NCI-H82 treated with DMSO at 0.1 percent for 48 hours (cell line): ENCODE data around the gene COX6B2.
"Not testable (repeated sequence)": the region's sequence is repeated elsewhere in the genome, so short reads cannot be mapped to it uniquely, and the experiment has no call there.

Experiments used
- DNase-seq: peaks from one replicate; lab custom pipeline; 2025; ENCODE audit not compliant: unreplicated experiment; lab: John Stamatoyannopoulos, UW

Gene COX6B2

GRCh38 chr19:55354698-55355212, at the start of gene COX6B2:
Gene COX6B2 (minus strand): TSS chr19:55354719. CDS start chr19:55354521, 198 bp downstream.
- no peak for DNase-seq

GRCh38 chr19:55402509-55402908, 48.0 kb upstream of the COX6B2 start:
- DNase-seq, result no peak

- DNase-seq, result not testable (repeated sequence)
Measured at GRCh38 chr19:55401390-55401789, 46.9 kb upstream of the COX6B2 start.

GRCh38 chr19:55400281-55401087, 46.0 kb upstream of the COX6B2 start:
- DNase-seq, result peak; percentile 81

GRCh38 chr19:55398200-55398925, 43.8 kb upstream of the COX6B2 start:
- no peak for DNase-seq

GRCh38 chr19:55392820-55393761, 38.6 kb upstream of the COX6B2 start:
- no peak for DNase-seq

GRCh38 chr19:55391702-55392615, 37.4 kb upstream of the COX6B2 start:
- DNase-seq, result no peak

- DNase-seq, result no peak
Measured at GRCh38 chr19:55391191-55391670, 36.7 kb upstream of the COX6B2 start.

GRCh38 chr19:55390461-55390880, 36.0 kb upstream of the COX6B2 start:
- no peak for DNase-seq

- DNase-seq, result no peak
Measured at GRCh38 chr19:55389386-55390317, 35.1 kb upstream of the COX6B2 start.

GRCh38 chr19:55387736-55388497, 33.4 kb upstream of the COX6B2 start:
- no peak for DNase-seq

- DNase-seq, result no peak
Measured at GRCh38 chr19:55386493-55386971, 32.0 kb upstream of the COX6B2 start.

GRCh38 chr19:55385724-55386492, 31.4 kb upstream of the COX6B2 start, which contains the start of gene RPL28:
Gene RPL28 (plus strand): TSS chr19:55385932. CDS start chr19:55386358, 426 bp downstream.
- DNase-seq, result peak; percentile 92

GRCh38 chr19:55384920-55385723, 30.6 kb upstream of the COX6B2 start:
- DNase-seq, result peak; percentile 92

- no peak for DNase-seq
Measured at GRCh38 chr19:55384131-55384919, 29.8 kb upstream of the COX6B2 start, which contains the start of gene TMEM238. Gene TMEM238 (minus strand): TSS chr19:55384292. CDS start chr19:55384259, 33 bp downstream.
